Inflammatory macrophage treated with lipopolysaccharide for 4 hours (primary cell): Measurements from ENCODE around the gene DSCAM.

Source experiments
- DNase-seq: peaks from one replicate; pipeline ENCODE4 v3.0.0-alpha.2; 2020

The DSCAM gene

DNA sequence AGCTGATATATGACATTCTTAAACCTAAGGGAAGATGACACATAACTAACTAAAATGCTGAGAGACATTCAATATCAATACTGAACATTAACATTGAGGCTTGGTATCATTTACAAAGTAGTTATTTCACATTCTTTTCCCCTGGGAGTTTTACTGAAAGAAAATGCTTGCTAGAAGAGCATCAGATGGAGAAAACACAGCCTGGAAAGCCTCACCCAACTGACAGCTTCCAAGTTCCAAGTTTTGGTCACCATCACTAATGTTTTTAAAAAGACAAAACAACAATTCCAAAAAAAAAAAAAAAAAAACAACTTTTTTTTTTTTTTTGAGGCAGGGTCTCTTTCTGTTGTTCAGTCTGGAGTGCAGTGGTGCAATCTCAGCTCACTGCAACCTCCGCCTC, 80.6 kb downstream of the DSCAM start:
- DNase-seq: no peak

- DNase-seq: no peak
These were observed 81.1 kb downstream of the DSCAM start for GRCh38 chr21:40765811-40766210.

DNA sequence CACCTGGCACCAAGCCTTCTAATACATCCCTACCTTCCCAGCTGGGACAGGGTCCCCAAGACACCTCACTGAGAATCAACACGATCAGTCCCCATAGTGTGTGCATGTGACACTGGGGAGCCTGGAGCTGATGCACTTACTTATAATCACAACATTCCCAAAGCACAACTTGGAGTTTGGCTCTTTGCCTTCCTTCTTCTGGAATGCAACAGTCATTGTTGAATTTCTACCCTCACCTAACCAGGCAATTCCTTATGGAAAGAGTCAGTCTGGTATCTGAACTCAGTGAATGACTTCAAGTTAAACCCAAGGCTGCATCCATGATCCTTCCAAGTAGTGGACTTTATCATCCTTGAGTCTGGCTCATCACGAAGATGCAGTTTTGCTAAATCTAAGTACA, 86.1 kb downstream of the DSCAM start:
- DNase-seq: no peak

GRCh38 chr21:40759061-40759460, 87.9 kb downstream of the DSCAM start:
- no peak for DNase-seq

DNA sequence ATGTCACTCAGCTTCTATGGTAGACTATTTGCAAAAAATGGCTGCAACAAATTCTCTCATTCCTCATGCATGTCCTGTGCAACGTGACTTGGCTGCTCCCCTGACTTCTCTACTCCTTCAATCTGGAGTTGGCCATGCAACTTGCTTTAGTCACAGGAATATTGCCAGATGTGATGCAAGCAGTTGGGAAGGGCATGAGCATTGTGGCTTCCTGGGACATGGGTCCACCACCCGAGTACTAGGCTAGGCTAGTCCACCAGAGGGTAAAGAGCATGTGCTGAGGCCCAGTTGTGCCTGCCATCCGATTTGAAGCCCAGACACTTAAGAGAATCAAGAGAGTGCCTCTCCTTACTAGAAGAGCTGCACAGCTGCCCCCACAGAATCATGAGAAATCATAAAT, 89.6 kb downstream of the DSCAM start:
- DNase-seq: no peak

DNA sequence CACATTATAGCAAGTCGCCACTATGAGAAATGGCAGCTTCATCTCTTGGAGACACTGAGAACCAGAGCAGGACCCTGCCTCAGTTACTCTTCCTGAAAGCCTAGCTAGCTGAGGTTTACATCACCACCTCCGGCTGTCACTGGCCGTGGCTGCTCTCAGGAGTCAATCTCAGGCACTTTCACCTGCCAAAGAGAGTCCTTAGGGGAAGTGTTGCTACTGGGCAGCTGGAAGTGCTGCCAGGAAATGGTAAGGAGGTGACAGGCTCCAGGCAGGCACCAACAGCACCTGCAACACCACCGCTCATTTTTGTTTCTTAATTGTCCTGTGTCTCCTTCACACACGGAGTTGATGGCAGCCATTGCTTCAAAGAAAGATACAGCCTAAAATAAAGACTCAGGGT, 92.5 kb downstream of the DSCAM start:
- DNase-seq: no peak

DNA sequence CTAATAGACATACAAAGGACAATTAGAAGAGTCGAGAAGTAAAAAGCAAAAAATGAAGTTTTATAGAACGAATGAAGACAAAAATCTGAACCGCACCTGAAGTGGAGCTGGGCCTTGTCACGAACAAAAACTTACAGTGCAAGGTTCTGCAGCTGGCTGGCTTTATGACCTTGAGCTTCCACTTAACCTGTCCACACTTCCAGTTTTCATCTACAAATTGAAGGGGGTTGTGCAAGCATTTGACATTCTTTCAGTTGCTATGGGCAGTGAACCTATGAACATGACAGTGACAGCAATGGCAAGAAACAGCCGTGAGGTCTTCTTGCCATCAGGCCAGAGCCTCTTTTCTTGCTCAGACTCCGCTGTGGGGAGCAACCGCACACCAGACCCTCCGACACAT, 93.2 kb downstream of the DSCAM start:
- DNase-seq: no peak

GRCh38 chr21:40752125-40752524, 94.8 kb downstream of the DSCAM start:
- no peak for DNase-seq

GRCh38 chr21:40751221-40751620, 95.7 kb downstream of the DSCAM start:
- DNase-seq: no peak

DNA sequence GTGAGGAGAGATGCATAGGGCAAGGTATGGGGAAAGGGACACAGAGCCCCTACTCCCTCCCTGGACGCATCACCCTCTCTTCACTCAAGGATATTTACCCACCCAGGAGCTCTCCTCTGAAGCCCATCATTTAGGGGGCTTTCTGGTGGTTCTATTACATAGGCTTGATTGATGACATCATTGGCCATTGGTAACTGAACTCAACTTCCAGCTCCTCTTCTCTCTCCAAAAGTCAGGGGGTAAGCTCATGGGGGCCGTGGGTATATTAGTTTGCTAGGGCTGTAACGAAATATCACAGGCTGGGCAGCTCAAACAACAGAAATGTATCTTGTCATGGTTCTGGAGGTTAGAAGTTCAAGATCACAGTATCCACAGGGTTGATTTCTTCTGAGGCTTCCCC, 110.8 kb downstream of the DSCAM start:
- no peak for DNase-seq

GRCh38 chr21:40733024-40733397, 113.9 kb downstream of the DSCAM start:
- no peak for DNase-seq

GRCh38 chr21:40732253-40733023, 114.5 kb downstream of the DSCAM start:
- DNase-seq: no peak

GRCh38 chr21:40731206-40731605, 115.8 kb downstream of the DSCAM start:
- no peak for DNase-seq

GRCh38 chr21:40730426-40730800, 116.5 kb downstream of the DSCAM start:
- no peak for DNase-seq

DNA sequence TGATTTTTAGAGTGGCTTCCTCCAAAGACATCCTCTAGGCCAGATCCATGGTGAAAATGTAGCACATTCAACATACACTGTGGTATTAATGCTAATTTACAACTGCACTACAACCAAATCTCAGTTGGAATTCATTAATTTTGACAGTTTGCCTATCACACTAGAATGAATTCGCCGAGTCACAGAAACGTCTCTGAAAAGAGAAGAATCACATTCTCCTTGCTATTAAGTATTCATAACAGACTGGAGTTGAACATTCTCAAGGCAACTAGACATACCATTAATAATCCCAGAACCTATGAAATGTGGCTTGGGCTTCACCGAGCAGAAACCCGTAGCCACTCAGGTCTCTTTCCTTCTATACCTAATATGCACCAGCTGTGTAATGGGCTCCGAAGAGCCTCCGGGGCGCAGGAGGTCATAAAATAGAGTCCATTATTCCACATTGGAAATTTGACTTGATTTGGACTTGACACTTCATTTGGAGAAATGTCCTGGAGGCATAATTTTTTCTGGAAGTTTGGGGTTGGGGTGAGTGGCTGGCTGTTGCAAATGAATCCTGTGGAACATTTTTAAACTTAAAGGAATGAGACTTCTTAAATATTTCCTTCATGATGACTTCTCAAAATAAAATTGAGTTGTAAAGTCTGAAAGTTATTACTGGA, 117.1 kb downstream of the DSCAM start:
- no peak for DNase-seq

DNA sequence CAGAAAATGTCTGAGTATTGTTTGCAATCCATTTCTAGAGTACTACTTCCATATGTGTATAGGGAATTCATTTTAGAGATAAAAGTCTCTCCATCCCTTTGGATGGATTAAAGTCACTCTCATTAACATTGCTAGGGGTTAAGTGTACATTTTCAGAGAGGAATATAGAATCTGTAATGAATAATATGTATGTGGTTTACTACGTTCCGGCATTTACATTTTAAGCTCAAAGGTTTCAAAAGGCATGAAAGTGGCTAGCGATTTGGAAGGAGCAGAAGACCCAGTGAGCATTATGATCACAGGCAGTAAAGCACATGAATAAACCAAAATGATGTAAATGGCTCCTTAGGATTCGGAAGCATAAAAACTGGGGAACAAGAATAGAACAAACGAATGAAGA, 123.0 kb downstream of the DSCAM start:
- DNase-seq: no peak

DNA sequence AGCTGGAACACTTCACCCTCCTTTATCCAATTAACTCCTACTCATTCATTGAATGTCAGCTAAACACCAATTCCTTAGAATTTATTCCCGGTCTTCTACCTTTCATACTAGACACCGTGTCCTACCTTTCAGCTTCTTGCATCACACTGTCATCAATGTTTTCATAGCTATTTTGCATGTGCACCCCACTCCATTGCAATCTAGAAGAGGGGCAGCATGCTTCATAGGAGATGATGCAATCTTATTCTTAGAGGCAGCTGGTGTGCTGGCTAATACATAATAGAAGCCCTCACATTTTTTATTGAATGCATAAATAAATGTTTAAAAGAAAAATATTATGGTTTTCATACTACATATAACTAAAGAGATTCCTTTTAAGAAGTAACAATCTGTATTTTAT, 123.6 kb downstream of the DSCAM start:
- DNase-seq: no peak

DNA sequence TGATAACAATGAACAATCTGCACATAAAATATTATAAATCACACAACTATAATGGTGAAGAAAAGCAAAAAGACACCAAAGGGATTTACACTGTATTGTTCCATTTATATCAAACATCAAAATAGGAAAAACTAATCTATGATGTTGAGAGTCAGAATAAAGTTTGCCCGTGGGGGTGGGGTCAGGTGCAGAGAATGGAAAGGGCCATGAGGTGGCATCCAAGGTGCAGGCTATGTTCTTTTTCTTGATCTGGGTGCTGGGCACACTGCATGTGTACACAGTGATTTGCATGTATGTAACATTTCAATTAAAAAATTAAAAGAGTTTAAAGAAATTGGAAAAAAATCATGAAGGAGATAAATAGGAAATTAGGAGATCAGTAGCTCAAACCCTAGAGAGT, 127.3 kb downstream of the DSCAM start:
- DNase-seq: no peak

GRCh38 chr21:40717028-40717427, 129.9 kb downstream of the DSCAM start:
- no peak for DNase-seq

- DNase-seq: no peak
These were observed 132.4 kb downstream of the DSCAM start for GRCh38 chr21:40714536-40714935.

DNA sequence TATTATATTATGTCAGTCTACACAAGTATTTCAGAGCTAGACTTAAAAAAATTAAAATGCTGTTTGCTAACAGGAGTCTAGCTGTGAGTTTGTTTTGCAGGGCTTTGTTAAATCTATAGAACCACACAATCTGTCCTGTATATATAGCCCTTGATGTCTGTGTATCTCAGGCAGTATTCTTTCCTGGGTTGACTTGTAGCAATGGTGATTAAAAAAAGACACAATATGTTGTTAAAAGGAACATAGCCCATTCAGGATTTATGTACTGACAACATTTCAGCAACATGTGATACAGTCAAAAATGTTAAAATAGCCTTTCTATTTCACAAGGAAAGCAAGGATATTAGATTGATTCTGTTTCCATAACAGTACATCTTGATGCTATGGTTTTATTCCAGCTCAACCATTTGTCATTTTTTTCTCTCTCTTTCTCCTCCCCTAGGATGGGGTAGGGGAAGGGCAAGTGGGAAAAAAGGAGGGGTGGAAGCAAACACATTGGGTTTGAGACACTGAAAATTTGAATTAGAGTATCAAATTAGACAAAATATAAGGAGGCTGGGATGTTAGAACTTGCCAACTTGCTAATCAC, 139.2 kb downstream of the DSCAM start:
- no peak for DNase-seq

GRCh38 chr21:40706806-40707655, 139.9 kb downstream of the DSCAM start:
- no peak for DNase-seq

DNA sequence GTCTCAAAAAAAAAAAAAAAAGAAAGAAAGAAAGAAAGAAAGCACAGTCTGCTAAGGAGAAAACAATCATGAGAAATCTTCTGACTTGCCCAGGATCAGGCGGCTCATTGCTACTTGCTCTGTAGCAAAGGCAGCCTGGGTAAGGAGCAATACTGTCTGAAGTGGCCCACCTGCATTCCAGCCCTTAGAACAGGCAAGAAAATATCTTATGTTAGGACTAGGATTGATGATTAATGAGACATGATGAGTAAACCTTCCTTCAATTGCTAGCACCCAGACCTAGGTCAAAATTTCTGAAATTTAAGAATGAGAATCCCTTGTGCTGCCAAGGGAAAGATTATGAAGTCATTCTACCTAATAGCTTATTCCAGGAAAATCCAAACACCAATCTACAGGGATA, 140.8 kb downstream of the DSCAM start:
- DNase-seq: no peak

GRCh38 chr21:40704141-40704540, 142.8 kb downstream of the DSCAM start:
- no peak for DNase-seq
